ENCODE results near the gene CES1. TPM values are rescaled to one million over a fixed set of nuclear protein-coding genes. Genes with fewer than 3 reads are reported as not detected.
A peak's percentile ranks its signal among the peaks of the same experiment; 100 is the strongest.

The CES1 gene
- total RNA-seq (10 to 100 TPM in 5 of 7 donors, 1 to 10 TPM in 2; 1.5 to 50.5 (median 24.6) TPM), polyA plus RNA-seq (100 to 1,000 TPM in 1 of 2 donors, 10 to 100 TPM in 1; 20.2 to 114 TPM)
- long read RNA-seq, donor 1, transcript CES1-202 (14 exons, 1,835 nt) = major isoform, 71 of 176 reads
- long read RNA-seq, donor 1, transcript CES1-203 (14 exons, 2,178 nt) = minor isoform, 9 of 176 reads
- long read RNA-seq, donor 1, transcript CES1-201 (14 exons, 2,006 nt) = minor isoform, 60 of 176 reads
- long read RNA-seq, donor 1, partial matches to known transcripts = 20 of 176 reads
- long read RNA-seq, donor 1, other reads (novel, unspliced or antisense) = 16 of 176 reads
- long read RNA-seq, donor 2 = 0 reads
- long read RNA-seq, donor 3, transcript CES1-201 (14 exons, 2,006 nt) = minor isoform, 12 of 43 reads
- long read RNA-seq, donor 3, transcript CES1-202 (14 exons, 1,835 nt) = major isoform, 16 of 43 reads
- long read RNA-seq, donor 3, partial matches to known transcripts = 3 of 43 reads
- long read RNA-seq, donor 3, other reads (novel, unspliced or antisense) = 8 of 43 reads

DNA sequence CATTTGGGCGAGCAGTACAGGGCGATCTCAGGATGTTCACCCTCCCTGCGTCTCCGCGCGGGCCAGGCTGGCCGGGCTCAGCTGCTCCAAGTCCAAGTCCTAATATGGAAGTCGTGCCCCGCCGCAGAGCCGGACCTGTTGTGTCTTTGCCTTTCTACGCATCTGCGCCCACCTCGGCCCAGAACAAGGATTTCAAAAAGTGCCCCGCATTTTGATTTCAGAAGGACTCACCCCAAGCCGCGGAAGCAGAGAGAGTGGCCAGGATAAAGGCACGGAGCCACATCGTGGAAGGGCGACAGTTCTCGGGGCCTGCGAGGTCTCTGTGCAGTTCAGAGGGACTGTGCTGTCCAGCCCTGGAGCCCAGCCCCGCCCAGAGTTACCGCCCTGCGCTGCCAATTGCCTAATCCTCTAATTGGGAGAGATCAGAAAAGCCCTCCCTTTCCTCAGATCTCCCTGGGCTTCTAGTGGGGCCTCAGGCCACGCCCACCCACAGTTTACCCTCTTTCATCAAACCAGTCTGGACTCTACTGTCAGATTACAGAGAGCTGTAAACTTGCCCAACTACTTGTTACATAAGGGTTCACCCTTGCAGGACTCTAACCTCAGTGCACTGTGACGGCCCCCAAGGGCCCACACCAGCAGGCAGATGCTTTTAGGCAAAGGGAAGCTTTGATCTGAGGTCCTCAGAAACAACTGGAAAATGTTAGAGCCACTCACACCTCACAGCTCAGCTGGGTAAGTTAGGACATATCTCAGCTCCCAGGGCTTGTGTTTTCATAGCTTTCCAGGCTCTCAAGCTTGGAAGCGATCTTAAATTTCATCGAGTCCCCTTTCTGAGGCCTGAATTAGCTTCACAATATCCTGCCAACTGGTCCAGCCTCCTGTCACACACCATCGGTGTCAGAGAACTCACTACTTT, at the start of gene CES1:
Gene CES1, minus strand, starts transcription at position 324 of the 919 bp plus-strand sequence. Its CDS starts 41 bp downstream, at position 283.
- intact Hi-C loops (cut with DNase I) = no loop called here
- 49 to 69% (median 66%) methylated on average over 30 of the region's 30 CpGs for WGBS, 3 donors

DNA sequence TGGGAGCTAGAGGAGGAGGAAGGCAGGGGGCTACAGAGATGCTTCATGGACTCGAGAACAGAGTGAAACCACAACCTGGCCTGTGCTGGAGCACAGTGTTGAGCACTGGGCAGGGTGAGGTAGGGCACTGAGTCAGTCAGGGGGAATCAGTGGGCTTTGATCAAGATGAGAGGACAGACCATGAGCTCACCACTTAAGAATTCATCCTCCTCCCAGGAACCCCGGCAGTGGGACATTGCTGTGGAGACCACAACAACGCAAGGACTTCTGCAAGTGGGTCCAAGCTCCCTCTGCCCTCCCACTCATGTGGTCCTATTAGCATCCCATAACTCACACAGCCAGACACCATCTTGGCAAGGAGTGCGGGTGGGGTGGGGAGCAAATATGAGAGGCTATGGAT, 44.0 kb upstream of the CES1 start:
- Histone ChIP-seq H3K4me1 (ENCODE audit: insufficient read depth) (no peaks in the 10 kb centered on the region), H3K9me3 (no peaks in the 10 kb centered on the region), H3K36me3 (no peaks in the 10 kb centered on the region), H3K4me3 (no peak overlapping the region), H3K27ac (no peak overlapping the region), H3K27me3 (no peaks in the 10 kb centered on the region)
- TF ChIP-seq POLR2A (IDR thresholded peaks at IDR 0.05) (no peak), EP300 (IDR thresholded peaks at IDR 0.05) (no peak)
- TF ChIP-seq, protein P1, sequence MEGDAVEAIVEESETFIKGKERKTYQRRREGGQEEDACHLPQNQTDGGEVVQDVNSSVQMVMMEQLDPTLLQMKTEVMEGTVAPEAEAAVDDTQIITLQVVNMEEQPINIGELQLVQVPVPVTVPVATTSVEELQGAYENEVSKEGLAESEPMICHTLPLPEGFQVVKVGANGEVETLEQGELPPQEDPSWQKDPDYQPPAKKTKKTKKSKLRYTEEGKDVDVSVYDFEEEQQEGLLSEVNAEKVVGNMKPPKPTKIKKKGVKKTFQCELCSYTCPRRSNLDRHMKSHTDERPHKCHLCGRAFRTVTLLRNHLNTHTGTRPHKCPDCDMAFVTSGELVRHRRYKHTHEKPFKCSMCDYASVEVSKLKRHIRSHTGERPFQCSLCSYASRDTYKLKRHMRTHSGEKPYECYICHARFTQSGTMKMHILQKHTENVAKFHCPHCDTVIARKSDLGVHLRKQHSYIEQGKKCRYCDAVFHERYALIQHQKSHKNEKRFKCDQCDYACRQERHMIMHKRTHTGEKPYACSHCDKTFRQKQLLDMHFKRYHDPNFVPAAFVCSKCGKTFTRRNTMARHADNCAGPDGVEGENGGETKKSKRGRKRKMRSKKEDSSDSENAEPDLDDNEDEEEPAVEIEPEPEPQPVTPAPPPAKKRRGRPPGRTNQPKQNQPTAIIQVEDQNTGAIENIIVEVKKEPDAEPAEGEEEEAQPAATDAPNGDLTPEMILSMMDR (IDR thresholded peaks at IDR 0.05) = no peak
- intact Hi-C loops (cut with DNase I) = no loop called here
- DNase-seq = no peak
- 24 to 34% (median 25%) methylated on average over 4 of the region's 4 CpGs for WGBS, 3 donors

More for the DNA sequence above, at the start of gene CES1:
- H3K36me3 ChIP-seq = no peaks in the 10 kb centered on the region
- TF ChIP-seq, protein P1 (IDR thresholded peaks at IDR 0.05) = no peak
- TF ChIP-seq POLR2A (IDR thresholded peaks at IDR 0.05) (no peak), EP300 (IDR thresholded peaks at IDR 0.05) (no peak)
- H3K27ac ChIP-seq = peak within 1 kb of the TSS in 1 of 2 donors; percentile 42
- no peak within 1 kb of the TSS for H3K4me3 ChIP-seq
- H3K9me3 ChIP-seq = no peaks in the 10 kb centered on the region
- peak in 3 of 5 donors; percentile 47 to 69 (median 57) for DNase-seq
- H3K4me1 ChIP-seq (ENCODE audit: insufficient read depth) = peaks cover 2% of the 10 kb centered on the region
- H3K27me3 ChIP-seq = no peaks in the 10 kb centered on the region

DNA sequence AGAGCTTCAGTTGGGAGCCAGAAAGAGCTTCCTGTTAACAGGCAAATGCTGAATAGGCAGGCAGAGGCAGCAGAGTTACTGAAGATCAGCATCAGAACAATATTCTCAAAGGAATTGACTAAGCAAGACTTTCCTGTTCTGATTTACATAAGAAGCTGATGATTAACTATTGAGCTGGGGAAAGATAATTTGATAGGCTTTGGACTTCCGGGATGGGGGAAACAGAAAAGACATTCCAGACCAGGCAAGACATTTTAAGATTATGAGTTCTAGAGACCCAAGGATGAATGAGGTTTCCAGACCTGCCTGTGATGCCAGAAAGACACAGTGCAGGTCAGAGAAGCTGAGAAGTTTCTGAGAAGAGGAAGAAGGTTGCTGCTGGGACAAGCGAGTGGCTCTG, 42.4 kb upstream of the CES1 start, which contains the start of gene CES5A:
Gene CES5A, minus strand, starts transcription at position 101 of the 400 bp plus-strand sequence. CDS start 152 bp downstream, outside the sequence.
- no peak for DNase-seq
- H3K9me3 ChIP-seq = no peaks in the 10 kb centered on the region
- no peaks in the 10 kb centered on the region for H3K36me3 ChIP-seq
- WGBS, 3 donors = 76 to 79% (median 76%) methylated on average over 2 of the region's 2 CpGs
- no peak for TF ChIP-seq POLR2A (IDR thresholded peaks at IDR 0.05)
- TF ChIP-seq EP300 (IDR thresholded peaks at IDR 0.05) = no peak
- TF ChIP-seq, protein P1 (IDR thresholded peaks at IDR 0.05) = no peak
- no peak within 1 kb of the TSS for H3K27ac ChIP-seq
- H3K27me3 ChIP-seq = no peaks in the 10 kb centered on the region
- no peak within 1 kb of the TSS for H3K4me3 ChIP-seq
- H3K4me1 ChIP-seq (ENCODE audit: insufficient read depth) = no peaks in the 10 kb centered on the region
- intact Hi-C loops (cut with DNase I) = no loop called here

DNA sequence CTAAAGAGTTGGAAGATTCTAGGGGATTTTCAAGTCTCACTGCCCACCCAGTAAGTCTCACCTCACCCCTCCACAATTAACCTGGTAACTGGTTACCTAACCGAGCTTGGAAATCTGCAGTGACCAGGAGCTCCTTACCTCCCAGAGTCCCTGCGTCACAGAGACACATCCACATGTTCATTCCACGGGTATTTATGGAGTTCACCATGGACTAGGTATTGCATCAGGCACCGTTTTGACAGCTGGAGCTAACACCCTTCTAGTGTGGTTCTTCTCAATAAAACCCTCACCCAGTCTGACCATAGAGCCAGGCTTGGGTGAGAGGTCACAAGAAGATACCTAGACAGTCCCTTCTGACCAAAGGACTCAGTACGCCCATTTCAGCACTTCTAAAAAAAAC, 40.2 kb upstream of the CES1 start:
- DNase-seq = no peak
- TF ChIP-seq, protein P1 (IDR thresholded peaks at IDR 0.05) = no peak

More for the DNA sequence above, 40.2 kb upstream of the CES1 start:
- WGBS, 3 donors = 75 to 85% (median 81%) methylated on average over 5 of the region's 5 CpGs
- no peaks in the 10 kb centered on the region for H3K36me3 ChIP-seq
- no peak overlapping the region for H3K27ac ChIP-seq
- H3K27me3 ChIP-seq = no peaks in the 10 kb centered on the region
- no peaks in the 10 kb centered on the region for H3K4me1 ChIP-seq (ENCODE audit: insufficient read depth)
- intact Hi-C loops (cut with DNase I) = no loop called here
- H3K4me3 ChIP-seq = no peak overlapping the region
- H3K9me3 ChIP-seq = no peaks in the 10 kb centered on the region

Data from ovary (tissue), 10 donors.